DMS114 treated with DMSO at 0.1 percent for 48 hours (cell line): ENCODE results near the gene ODAD3.
"Not testable (repeated sequence)": the region's sequence is repeated elsewhere in the genome, so short reads cannot be mapped to it uniquely, and the experiment has no call there.

Experiments used
- DNase-seq: peaks from one replicate; lab custom pipeline; 2025; ENCODE audit not compliant: unreplicated experiment; lab: John Stamatoyannopoulos, UW

The ODAD3 gene

DNA sequence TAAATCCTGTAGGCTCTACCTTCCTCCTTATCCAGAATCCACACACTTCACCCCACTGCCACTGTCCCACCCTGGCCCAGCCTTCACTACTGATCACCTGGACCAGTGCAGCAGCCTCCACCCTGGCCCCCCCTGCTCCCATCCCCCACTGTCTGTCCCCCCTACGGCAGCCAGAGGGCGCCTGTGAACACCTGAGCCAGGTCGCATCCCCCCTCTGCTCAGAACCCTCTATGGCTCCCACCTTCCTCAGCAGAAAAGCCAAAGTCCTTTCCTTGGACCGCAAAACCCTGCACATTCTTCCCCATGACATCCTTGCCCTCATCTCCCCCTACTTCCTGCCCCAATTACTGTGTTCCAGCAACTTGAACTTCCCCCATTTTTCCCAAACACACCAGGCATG lies 25.3 kb upstream of the ODAD3 start:
- no peak for DNase-seq

DNA sequence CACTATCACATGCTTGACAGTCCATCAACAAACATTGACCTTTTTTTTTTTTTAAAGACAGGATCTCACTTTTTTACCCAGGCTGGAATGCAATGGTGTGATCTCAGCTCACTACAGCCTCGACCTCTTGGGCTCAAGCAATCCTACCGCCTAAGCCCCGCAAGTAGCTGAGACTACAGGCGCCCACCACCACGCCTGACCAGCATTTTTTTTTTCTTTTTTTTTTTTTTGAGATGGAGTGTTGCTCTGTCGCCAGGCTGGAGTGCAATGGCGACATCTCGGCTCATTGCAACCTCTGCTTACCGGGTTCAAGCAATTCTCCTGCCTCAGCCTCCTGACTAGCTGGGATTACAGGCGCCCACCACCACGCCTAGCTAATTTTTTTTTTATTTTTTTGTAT lies 24.0 kb upstream of the ODAD3 start:
- DNase-seq, result not testable (repeated sequence)

DNA sequence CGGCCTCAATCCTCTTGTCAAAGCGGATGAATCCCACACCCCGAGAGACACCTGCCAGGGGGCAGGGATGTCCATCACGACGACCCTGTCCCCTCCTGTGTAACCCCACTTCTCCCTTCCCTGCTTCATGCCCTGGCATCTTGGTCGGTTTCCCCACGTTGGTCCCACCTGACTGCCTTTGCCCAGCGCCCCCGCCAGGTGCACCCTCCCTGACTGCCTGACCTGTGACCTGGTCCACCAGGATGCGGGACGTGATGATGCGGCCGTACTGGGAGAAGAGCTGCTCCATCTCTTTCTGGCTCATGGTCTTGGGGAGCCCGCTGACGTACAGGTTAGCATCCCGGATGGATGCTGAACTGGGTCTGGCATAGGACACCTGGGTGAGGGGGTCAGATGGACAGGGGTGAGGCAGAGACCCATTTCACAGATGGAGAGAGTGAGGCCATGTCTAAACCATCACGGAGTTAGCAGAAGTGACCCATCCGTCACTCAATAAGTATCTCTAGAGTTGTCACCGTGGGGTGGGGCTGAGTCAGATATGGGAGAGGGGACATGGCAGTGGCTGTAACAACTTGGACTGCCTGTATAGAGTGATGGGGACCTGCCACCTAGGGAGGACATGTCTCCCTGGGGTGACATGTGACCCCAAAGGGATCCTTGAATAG lies 23.4 kb upstream of the ODAD3 start:
- no peak for DNase-seq

DNA sequence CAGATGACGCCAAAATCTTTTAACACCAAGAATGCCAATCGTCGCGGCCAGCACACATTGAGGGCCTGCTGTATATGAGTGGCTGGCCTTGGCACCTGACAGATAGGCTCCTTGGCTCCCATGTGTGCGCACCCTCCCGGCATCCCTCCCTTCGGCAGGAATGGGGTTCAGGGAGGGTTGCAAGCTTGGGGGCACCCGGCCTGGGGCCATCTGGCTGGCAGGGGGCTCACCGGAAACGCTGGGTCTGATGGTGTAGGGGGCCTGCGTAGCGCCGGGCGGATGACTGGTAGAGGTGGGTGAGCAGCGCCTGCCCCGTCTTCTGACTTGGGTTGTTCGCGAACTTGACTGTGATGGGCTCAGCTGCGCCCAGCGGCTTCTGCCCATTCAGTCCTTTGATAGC lies 22.9 kb upstream of the ODAD3 start:
- no peak for DNase-seq

DNA sequence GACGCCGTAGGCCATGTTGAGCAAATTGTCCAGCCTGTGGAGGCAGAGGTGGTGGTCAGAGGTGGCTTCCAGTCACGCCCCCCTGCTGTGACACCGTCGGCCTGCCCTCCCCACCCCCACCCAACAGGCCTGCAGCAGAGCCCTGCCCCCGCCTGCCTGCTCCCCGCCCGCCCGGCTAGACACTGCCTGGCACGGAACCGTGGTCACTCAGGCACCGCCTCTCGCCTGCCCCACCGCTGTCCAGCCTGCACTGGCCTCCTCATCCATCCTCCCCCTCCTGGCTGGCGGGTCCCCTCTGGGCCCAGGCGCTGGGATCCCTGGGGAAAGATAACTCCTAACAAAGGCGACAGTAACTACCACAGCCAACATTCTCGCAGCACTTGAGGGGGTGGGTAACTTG lies 22.2 kb upstream of the ODAD3 start:
- no peak for DNase-seq

DNA sequence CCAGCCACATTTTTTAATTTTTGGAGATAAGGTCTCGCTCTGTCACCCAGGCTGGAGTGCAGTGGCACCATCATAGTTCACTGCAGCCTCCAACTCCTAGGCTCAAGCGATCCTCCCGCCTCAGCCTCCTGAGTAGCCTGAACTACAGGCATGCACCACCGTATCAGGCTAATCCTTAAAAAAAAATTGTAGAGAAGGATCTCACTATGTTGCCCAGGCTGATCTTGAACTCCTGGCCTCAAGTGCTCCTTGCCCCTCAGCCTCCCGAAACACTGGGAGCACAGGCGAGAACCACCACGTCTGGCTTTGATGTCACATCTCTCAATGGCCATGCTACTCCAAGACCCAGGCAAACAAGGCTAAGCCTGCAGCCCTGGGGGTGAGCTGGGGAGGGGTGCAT lies 21.7 kb upstream of the ODAD3 start:
- DNase-seq, result no peak

DNA sequence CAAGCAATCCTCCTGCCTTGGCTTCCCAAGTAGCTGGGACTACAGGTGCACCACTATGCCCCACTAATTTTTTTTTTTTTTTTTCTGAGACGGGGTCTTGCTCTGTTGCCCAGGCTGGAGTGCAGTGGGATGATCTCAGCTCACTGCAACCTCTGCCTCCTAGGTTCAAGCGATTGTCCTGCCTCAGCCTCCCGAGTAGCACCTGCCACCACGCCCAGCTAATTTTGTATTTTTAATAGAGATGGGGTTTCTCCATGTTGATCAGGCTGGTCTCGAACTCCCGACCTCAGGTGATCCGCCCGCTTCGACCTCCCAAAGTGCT lies 20.3 kb upstream of the ODAD3 start:
- DNase-seq, result not testable (repeated sequence)

DNA sequence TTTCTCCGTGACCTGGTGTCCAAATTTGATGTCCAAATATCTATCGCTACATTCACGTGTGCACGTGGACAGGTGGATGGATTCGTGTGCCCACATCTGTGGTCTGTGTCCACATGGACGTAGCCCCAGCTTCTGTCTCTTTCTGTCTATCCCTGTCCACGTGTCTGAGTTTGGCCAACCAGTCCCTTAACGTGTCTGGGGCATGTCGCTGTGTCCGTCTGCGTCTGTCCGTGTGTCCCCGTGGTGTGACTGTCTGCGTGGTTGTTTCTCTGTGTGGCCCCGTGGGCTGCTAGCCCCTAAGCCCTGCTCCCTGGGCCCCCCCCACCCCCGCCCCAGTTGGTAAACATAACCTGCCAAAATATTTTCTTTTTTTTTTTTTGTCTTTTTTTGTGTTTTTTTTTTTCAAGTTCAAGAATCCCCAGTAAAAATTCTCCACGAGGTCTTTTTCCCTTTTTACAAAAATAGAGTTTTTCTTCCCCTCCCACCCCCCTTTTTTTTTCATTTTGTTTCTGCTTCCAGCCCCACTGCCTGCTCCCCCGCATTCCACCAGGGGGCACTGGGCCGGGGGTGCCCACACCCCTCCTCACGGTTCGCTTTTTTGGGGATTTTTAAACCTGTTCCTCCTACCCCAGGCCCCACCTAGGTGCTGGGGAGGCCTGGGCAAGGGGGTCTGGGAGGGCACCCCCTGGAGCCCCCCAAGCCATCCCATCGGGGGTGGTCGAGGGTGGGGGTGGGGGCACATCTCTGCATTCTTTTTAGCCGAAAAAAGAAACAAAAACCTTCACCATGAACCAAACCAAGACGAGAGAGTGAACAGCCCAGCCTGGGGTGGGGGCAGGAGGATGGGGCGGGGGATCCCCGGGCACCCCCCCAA lies 18.8 kb upstream of the ODAD3 start:
- no peak for DNase-seq

DNA sequence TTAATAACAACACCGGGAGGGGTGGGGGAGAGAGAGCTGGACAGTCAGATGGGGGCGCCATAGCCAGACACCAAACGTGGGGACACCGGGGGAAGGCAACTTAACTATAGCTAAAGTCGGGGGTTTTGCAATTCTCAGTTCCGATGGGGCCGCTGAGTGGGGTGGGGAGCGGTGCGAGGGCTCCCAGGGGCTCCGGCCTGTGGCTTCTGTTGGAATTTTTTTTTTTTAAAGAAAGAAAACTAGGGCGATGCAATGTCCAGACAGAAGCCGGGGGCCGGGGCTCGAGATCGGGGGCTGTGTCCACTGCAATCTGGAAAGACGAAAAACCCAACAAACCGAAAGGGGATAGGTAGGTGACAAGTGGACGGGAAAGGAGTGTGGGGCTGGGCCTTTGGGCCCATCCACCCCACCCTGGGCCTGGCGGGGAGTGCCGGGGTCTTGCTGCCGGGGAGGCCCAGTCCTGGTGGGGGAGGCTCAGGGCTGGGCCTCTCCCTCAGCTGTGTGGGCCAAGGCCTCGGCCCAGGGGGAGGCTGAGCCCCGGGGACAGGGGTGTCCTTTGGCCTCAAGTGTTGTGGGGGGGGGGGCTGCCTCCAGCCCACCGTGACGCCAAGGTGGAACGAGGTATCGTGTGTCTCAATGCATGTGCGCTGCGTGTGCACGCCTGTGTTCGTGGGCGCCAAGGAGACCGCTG lies 17.8 kb upstream of the ODAD3 start:
- DNase-seq, result no peak

DNA sequence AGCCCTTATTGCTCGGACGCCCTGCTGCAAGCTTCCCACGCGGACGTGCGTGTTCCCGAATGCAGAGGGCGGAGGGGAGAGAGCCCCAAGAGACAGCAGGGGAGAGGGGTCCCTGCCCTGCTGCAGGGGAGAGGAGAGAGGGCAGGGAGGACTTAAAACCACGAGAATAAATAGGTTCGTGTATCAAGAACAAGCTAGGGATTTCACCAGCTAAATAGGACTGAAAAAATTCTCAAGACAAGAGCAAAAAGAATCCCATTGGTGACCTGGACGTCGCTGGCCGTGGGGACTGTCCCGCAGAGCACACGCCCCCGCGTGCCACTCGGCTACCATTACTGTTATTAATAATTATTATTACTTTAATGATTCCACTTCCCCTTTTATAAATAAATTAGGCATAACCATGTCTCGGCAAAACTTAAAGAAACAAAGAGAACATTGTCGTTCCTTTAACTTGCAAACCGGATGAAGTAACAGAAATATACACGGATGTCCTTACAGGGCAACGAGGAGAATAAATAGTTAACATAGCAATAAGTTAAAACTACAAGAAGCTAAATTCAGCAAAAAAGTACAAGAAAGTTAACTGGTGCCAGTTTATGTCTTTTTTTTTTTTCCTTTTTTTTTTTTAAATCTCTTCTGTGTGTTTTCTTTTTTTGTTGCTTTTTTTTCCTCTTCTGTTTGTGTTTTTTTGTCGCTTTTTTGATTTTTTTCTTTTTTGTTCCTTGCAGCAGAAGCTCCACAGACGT lies 17.1 kb upstream of the ODAD3 start:
- DNase-seq, result no peak

DNA sequence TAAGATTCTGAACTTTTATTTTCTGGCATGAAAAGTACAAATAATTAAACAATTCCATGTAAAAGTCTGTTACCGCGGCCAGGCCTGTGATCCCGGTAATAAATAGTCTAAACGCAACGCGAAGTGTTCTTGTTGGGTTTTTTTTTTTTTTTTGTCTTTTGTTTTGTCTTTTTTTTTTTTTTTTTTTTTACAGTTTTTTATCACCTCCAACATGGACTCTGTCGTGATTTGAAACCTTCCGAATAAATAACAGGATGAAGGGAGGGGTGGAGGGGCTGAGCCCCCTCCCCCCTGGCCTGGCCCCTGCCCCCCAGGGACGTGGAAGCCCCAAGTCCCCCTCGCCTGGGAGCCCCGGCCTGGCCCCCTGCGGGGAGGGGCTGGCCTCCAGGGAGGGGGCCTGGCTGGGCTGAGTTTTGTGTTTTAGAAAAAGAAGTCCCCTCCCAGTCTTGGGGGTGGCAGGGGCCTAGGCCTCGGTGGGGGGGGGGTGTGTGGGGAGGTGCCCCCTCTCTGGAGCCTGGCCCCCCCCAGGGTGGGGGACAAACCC lies 16.5 kb upstream of the ODAD3 start:
- no peak for DNase-seq

DNA sequence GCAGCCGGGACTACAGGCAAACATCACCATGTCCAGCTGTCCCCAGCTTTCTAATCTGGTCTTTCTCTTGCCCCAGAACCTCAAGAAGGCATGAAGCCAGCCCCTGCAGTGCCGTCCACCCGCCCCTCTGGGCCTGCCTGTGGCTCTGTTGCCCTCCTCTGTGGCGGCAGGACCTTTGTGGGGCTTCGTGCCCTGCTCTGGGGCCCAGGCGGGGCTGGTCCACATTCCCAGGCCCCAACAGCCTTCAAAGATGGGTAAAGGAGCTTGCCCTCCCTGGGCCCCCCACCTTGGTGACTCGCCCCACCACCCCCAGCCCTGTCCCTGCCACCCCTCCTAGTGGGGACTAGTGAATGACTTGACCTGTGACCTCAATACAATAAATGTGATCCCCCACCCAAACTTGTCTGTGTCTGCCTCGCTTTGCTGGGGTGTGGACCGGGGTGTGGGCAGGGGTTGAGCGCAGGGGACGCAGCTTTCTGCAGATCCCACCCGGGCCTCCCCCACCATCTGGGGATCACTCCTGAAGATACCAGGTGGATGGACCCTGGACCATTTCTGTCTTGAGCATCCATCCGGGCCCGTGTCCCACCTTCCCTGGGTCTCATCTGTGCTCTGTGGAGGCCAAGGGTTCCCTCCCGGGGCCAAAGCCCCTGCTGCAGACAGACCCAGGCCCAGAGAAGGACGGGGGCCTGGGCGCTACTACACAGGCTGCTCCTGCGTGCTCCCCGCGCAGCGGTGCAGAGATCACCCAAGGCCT lies 15.8 kb upstream of the ODAD3 start:
- no peak for DNase-seq

DNA sequence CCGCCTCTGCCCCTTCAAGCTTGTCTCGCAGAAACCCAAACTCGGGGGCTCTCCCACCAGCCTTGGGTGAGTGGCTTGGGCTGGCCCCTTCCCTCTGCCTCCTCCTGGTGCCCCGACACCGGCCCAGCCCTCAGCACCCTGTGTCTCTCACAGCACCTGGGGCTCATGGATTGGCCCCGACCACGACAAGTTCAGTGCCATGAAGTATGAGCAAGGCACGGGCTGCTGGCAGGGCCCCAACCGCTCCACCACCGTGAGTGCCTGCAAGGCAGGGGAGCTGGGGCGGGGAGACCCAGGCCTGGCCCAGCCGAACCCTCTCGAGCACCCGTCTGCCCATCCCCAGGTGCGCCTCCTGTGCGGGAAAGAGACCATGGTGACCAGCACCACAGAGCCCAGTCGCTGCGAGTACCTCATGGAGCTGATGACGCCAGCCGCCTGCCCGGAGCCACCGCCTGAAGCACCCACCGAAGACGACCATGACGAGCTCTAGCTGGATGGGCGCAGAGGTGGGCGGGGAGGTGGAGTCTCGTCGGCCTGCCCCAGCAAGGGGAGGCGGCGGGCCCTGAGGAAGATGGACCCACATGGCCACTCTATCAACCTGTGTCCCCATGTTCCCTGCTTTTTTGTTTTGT lies 14.1 kb upstream of the ODAD3 start:
- no peak for DNase-seq

DNA sequence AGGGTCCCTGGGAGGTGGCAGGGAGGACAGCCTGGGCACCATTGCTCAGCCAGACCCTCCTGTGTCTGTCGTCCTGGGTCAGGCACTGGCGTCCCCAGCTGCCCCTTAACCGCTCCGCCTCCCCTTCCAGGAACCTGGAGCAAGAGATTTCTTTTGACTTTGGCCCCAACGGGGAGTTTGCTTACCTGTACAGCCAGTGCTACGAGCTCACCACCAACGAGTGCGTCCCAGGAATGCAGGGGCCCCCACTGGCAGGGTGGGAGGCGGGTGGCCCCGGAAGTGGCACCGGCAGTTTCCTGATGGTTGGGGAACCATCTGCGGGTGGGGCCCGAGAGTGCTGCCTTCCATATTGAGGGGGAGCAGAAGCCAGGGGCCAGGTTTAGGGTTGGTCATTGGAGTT lies 13.5 kb upstream of the ODAD3 start:
- DNase-seq, result no peak

DNA sequence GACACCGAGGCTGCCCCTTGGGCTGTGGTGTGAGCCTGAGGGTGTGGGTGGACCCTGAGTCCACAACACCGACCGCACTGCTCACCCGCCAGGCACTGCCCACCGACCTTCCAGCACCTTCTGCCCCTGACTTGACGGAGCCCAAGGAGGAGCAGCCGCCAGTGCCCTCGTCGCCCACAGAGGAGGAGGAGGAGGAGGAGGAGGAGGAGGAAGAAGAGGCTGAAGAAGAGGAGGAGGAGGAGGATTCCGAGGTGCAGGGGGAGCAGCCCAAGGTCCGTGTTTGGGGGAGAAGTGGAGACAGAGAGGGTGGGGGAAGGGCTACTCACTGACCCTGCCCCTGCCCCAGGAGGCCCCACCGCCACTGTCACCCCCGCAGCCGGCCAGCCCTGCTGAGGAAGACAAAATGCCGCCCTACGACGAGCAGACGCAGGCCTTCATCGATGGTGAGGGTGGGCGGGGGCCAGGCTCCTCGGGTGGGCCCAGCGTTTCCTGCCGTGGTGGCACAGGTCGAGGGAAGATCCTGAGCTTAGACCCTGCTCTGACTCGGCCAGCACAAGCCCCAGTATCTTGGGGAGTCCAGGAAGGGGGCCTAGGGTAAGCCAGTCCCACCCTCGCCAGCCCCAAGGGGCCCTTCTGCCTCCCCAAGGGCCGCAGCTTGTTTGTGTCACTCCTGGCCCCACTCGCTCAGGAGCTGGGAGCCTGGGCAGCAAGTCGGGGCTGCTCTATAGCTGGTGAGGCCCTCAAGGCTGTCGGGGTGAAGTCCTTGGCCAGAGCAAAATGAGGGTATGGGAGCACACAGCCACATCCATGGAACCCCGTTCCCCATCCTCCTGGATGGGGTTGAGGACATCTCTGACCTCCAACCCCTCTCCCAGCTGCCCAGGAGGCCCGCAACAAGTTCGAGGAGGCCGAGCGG lies 12.7 kb upstream of the ODAD3 start:
- no peak for DNase-seq

DNA sequence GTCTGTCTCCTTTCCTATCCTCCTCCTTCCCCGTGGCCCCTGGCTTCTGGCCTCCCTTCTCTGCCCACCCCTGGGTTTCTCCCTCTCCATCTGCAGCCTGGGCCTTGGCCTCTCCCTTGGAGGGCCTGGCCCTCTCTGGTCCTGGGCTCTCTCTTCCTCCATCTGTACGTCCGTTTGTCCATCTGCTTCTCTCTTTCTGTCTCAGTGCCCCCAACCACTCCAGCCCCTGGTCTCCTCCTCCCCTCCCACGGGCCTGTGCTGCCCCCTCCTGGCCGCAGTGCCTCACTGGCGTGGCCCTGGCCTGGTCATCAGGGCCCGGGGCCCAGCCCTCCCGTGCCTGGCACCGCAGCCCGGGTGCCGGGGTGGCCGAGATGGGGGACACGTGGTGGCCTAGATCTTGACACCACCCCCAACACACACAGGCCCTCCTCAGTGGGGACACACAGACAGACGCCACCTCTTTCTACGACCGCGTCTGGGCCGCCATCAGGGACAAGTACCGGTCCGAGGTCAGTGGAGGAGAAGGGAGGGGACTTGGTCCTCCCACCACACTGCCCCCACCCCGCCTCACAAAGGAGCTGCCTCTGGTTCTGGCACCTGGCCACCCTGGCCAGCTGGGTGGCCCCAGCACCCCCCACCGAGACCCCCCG lies 11.9 kb upstream of the ODAD3 start:
- no peak for DNase-seq

DNA sequence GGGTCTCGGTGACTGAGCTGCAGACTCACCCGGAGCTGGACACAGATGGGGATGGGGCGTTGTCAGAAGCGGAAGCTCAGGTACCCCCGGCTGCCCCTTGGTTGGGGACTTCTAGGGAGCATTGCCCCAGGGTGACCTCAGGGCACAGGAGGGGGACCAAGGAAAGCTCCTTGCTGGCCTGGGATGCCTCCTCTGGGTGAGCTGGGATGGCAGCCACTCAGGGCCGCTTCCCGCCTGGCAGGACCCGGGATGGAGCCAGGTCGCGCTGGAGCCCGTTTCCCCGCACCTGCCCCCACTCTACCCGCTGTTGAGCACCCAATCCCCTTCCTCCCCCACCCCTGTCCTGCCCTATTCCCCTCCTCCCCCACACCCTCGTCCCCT lies 11.3 kb upstream of the ODAD3 start:
- DNase-seq, result no peak

DNA sequence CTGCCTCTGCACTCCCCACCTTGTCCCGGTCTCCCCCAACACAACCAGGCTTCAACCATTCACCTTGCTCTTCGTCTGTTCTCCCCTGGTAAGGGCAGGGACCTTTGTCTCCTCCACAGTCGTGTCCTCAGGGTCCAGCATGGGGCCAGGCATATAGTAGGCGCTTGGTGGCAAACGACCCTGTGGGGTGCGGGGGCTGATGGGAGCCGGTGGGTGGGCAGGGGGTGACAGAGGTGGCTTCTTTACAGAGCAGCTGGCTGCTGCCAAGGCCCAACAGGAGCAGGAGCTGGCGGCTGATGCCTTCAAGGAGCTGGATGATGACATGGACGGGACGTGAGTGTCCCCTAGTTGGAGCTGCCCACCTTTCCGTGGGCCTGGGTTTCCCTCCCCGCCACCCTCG lies 10.2 kb upstream of the ODAD3 start:
- DNase-seq, result no peak

DNA sequence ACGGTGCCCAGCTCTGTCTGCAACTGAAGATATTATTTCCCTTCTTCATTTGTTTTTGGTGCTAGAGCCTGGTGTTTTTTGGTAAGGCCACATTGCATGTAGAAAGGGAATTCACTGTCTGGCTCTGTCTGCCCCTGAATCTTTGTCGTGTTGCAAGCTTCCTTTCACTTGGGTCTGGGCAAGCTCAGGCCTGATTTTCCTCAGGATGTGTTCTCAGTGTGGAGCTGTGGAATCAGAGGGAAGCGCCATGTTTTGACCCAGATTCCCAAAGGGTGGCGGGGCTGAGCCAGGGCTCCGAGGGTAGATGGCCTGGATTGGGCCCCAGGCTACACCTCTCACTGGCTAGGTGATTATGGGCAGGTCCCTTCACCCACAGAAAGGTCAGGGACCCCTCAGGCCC lies 9.1 kb upstream of the ODAD3 start:
- DNase-seq, result no peak
